ENCODE results near the gene C19orf47.
A peak's percentile ranks its signal among the peaks of the same experiment; 100 is the strongest.

The C19orf47 gene, protein sequence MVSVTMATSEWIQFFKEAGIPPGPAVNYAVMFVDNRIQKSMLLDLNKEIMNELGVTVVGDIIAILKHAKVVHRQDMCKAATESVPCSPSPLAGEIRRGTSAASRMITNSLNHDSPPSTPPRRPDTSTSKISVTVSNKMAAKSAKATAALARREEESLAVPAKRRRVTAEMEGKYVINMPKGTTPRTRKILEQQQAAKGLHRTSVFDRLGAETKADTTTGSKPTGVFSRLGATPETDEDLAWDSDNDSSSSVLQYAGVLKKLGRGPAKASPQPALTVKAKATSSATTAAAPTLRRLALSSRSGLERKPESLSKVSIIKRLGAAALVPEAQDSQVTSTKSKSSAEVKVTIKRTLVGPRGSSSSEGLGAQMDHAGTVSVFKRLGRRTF

GRCh38 chr19:40348125-40348913 is at the start of gene C19orf47, which contains the start of gene PLD3:
Gene C19orf47 (minus strand): TSS chr19:40348397. CDS start chr19:40341857, 6,540 bp downstream.
Gene PLD3 (plus strand): TSS chr19:40348695. CDS start chr19:40366484, 17,789 bp downstream.
- DNase-seq = peak; percentile 97

- no peak for DNase-seq
These were observed 49.3 kb upstream of the C19orf47 start for GRCh38 chr19:40397568-40397906.

DNA sequence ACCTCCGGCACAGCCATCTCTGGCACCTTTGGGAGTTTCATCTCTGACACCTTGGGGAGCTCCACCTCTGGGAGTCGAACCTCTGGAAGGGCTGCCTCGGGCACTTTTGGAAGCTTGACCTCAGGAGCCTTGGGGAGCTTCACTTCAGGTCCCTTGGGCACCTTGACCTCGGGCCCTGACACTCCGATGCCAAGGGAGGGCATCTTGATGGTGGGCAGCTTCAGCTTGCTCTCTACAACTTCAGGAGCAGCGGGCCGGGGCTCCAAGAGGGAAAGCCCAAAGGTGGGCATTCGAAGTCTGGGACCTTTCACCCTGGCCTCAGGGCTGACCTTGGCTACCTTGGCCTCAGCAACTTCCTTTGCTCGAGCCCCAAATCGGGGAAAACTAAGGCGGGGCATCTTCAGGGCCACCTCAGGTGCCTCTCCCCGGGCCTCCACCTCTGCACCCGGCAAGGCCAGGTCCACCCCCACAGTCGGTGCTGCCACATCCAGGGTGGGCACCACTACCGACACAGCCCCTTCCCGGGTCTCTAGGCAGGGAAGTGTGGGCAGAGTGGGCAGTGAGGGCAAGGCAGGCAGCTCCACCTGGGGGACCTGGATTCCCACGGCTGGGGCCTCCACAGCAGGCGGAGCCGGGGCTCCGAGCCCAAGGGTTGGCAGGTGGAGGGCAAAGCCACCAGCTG is 48.8 kb upstream of the C19orf47 start:
- no peak for DNase-seq

GRCh38 chr19:40395956-40396355 is 47.8 kb upstream of the C19orf47 start:
- DNase-seq = no peak

GRCh38 chr19:40394816-40395210 is 46.6 kb upstream of the C19orf47 start:
- no peak for DNase-seq

- no peak for DNase-seq
These were observed 46.0 kb upstream of the C19orf47 start for GRCh38 chr19:40393894-40394815.

- no peak for DNase-seq
These were observed 44.8 kb upstream of the C19orf47 start for GRCh38 chr19:40392894-40393517.

DNA sequence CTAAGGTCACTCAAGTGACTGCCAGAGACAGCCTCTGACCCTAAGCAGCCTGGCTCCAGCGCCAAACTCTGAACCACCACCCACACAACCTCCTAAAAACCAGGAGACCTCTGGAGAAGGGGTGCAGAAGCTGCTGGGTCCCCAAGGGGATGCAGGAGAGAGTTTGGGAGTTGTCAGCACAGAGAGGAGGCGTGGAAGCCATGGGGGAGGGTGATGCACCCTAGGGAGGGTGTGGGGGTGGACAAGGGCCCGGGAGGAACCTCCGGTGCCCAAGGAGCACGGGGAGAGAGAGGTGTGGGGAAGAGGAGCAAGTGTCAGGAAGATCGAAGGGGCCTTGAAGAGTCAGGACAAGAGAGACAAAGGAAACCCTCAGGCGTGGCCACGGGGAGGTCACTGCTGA is 43.9 kb upstream of the C19orf47 start:
- DNase-seq = no peak

GRCh38 chr19:40390084-40390742 is 42.0 kb upstream of the C19orf47 start, which contains the start of gene HIPK4:
Gene HIPK4 (minus strand): TSS chr19:40390181. CDS start chr19:40389902, 279 bp downstream.
- no peak for DNase-seq

GRCh38 chr19:40389404-40390083 is 41.3 kb upstream of the C19orf47 start:
- no peak for DNase-seq

- no peak for DNase-seq
These were observed 40.3 kb upstream of the C19orf47 start for GRCh38 chr19:40388481-40388880.

GRCh38 chr19:40387155-40387554 is 39.0 kb upstream of the C19orf47 start:
- no peak for DNase-seq

DNA sequence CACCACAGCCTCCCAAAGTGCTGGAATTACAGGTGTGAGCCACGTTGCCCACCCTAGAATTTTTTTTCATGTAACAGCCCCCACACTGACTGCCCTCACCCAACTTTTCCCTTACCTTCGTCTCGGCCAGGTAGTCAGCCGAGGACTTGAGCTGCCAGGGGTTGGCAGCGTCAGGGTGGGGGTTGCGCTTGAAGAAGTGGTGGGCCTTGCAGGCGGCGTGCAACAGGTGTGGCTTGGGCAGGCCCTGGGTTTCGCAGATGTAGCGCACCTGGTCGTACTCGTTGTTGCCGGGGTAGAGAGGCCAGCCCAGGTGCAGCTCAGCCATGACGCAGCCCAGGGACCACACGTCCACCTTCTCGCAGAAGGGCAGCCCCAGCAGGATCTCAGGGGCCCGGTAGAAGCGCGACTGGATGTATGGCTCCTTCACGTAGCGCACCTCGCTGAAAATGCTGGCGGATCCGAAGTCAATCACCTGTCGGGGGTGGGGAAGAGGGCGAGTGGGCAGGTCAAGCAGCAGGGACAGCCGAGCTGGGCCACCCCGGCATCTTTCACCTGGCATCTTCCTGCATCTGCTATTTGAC is 35.6 kb upstream of the C19orf47 start:
- no peak for DNase-seq

GRCh38 chr19:40381321-40381720 is 33.1 kb upstream of the C19orf47 start:
- DNase-seq = no peak

GRCh38 chr19:40380199-40381037 is 32.2 kb upstream of the C19orf47 start:
- DNase-seq = no peak

GRCh38 chr19:40379446-40380198 is 31.4 kb upstream of the C19orf47 start:
- no peak for DNase-seq

DNA sequence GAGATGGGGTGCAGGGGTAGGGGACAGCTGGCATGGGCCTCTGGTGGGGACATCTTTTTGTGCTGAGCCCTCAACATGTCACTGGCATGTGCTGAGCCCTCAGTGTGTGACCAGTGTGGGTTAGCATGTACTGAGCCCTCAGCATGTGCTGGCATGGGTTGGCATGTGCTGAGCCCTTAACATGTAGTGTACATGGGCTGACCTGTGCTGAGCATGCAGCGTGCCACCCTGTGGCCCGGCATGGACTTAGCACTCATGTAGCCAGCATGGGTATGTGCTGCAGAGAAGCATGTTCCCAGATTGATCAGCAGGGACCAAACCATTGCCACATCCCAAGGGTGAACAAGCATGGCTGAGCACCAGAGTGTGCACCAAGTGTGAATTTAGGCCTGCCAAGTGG is 30.3 kb upstream of the C19orf47 start:
- DNase-seq = no peak

GRCh38 chr19:40377876-40378385 is 29.7 kb upstream of the C19orf47 start:
- no peak for DNase-seq

All from DMS 273 treated with DMSO at 0.1 percent for 48 hours (cell line).